GM21390 (cell line): ENCODE results near the gene SFSWAP.
A peak's percentile ranks its signal among the peaks of the same experiment; 100 is the strongest.
"Not testable (repeated sequence)": the region's sequence is repeated elsewhere in the genome, so short reads cannot be mapped to it uniquely, and the experiment has no call there.

Experiments used
- ATAC-seq: cut with Tn5 transposase; IDR thresholded peaks from one replicate; pipeline ENCODE4 v1.9.1; 2021; ENCODE audit not compliant: unreplicated experiment

The SFSWAP gene

DNA sequence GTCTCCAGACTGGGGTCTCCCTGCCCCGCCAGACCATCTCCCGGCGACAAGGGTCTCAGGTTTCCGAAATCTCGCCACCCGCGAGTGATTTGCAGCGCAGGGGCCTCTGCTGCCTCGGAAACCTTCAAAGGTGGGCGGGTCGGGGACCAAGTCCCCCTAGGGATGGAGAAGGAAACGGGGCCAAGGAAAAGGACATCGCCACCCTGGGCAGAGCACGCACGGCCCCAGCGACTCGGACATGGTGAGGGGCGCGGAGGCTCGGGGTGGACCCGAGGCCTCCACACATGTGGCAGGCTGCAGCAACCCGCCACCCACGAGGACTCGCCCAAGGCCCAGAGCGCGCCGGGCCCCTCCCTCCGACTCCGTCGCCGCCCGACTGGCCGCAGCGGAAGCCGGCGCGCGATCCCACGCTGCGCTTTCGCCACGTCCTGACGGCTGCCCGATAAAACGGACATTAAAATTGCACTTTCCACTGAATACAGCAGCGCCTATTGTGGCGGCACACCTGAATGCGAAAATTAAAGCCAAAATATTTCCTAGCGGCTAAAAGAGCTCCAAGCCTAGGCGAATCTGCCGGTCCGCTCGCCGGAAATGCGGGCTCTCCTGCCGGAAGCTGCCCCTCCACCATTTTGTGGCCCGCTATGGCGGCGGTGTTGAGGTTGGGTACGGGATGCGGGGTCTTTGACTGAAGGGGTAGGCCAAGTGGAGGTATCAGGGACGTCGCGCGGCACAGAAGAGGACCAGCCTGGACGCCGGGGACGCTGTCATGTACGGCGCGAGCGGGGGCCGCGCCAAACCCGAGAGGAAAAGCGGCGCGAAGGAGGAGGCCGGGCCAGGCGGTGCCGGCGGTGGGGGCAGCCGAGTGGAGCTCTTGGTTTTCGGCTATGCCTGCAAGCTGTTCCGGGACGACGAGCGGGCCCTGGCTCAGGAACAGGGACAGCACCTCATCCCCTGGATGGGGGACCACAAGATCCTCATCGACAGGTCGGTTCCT, at the start of gene SFSWAP:
Gene SFSWAP, plus strand, starts transcription at position 627 of the 994 bp plus-strand sequence. Its CDS starts 140 bp downstream, at position 767.
- ATAC-seq: peak; percentile 94

DNA sequence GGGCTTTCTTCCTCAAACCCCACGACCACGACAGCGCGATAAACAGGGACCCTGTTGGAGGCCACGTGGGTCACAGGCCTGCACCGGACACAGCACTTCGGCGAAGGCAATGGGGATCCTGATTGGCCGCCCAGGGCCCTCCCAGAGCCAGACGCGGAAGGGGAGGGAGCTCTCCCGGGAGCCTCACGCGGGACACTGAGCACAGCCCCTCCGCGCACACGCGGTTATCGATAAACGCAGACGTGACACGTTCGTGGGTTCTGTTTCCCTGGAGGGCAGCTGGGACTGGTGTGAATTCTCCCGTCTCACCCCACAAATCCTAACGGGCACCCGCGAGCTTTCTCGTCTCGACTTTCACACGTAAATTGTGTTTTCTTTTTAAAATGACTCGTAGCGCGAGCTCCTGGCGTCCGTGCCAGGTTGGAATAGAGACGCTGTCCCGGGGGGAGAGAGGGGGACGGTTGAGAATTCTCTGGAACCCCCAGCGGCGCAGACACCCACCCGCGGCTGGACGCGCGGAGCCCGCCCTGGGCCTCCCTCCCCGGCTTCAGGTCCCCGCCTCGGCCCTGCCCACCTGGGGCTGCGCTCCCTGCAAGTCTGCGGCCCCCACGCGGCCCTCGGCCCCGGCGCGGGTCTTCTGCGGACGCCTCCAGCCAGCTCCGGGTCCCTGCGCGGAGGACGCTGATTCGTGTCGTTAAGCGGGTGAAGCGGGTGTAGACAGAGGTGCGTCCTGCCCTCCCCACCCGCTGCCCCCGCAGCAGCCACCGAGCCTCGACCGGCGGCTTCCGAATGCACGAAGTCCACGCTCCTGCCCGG, 49.5 kb upstream of the SFSWAP start:
- not testable (repeated sequence) for ATAC-seq

DNA sequence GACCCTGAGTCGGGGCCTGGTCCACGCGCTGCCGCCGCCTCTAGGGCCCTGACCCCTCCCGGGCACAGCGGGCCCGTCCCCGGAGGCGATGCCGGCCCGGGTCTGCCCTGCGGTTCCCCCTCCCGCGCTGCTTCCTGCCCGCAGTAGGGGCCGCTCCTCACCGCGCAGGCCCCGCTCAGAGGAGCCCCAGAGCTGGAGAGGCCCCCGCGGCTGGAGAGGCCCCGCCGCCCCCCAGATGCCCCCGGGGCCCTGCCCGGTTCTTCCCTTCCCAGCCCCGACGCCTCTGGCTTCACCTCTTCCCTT, 49.0 kb upstream of the SFSWAP start:
- not testable (repeated sequence) for ATAC-seq

DNA sequence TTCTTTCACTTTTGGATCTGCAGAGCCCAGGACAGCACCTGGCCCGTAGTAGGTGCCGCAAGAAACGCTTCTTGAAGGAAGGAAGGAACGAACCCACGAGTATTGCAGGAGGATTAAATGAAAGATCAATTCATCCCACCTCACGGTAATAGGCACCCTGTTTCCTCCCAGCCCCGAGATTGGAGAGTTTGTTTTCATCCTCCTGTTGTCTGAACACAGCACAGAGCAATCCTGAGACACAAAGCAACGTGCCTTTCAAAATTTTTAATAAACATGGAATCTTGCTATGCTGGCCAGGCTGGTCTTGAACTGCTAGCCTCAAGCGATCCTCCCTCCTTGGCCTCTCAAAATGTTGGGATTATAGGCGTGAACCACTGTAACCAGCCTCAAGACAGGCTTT, 48.5 kb upstream of the SFSWAP start:
- not testable (repeated sequence) for ATAC-seq

DNA sequence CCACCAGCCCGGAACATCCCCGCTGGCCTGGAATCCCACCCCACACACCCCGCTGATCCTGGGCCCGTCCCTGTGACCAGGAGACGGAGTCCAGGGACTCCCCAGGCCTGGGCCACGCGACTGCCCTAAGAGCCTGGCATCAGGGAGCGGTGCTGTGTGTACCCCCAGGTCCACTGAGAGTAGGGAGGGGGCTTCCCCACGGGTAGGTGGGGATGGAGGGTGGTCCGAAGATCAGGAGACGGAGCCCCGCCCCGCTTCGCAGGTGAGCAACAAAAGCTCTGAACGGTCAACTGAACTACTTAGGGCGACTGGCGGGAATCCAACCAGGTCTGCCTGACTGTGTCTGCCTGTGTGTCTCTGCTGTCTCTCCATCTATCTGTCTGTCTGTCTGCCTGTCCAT, 45.2 kb upstream of the SFSWAP start:
- not testable (repeated sequence) for ATAC-seq

DNA sequence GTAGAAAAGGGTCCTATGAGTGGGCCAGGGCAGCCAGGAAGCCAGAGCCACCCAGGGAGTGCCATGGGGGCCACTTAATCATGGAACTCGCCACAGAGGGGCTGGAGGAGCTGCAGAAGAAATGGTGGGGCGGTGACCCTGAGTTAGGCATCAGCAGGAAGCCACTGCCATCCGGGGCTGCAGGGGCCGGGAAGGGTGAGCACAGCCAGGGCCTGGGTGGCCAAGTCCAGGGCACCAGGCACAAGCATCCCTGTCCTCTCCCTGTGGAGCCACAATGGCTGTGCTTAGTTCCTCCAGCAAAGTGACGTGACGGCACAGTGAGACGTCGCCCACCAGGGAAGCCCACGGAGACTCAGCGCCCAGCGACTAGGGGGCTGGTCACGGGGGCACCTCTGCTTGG, 44.4 kb upstream of the SFSWAP start:
- not testable (repeated sequence) for ATAC-seq

DNA sequence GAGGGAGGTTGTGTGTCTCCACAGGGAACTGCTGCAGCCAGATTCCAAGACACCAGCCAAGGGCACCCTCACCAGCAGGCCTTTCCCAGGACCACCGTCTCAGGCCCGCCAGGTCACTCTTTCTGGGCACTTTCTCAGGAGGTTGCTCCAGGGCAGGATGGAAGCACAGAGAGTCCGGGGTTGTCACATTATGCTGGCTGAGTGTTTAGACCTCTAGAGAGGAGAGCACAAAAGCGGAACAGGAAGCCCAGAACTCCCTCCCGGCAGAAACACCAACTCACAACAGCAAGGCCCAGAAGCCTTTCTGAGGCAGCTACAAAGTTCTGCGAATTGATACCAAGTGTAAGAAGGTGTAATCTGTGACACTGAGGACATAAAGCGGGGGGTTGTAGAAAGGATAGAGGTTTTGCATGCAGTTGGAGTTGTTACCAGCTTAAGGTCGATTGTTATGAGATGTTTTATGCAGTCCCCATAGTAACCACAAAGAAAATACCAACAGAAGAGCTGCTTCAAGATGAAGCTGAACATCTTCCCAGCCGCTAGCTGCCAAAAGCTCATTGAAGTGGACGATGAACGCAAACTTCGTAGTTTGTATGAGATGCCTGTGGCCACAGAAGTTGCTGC, 43.8 kb upstream of the SFSWAP start:
- ATAC-seq: not testable (repeated sequence)

DNA sequence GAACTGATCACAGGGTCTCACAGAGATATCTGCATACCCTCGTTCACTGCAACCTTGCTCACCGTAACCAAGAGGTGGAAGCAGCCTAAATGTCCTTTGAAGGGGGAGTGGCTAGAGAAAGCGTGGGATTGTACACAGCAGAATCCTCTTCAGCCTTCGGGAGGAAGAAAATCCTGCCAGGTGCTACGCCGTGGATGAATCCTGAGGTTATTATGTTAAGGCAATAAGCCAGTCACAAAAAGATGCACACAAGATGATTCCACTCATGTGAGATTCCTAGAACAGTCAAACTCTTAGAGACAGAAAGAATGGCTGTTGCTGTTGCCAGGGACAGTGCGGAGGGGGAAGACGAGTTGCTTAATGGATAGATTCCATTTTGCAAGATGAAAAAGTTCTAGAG, 39.6 kb upstream of the SFSWAP start:
- no peak for ATAC-seq

DNA sequence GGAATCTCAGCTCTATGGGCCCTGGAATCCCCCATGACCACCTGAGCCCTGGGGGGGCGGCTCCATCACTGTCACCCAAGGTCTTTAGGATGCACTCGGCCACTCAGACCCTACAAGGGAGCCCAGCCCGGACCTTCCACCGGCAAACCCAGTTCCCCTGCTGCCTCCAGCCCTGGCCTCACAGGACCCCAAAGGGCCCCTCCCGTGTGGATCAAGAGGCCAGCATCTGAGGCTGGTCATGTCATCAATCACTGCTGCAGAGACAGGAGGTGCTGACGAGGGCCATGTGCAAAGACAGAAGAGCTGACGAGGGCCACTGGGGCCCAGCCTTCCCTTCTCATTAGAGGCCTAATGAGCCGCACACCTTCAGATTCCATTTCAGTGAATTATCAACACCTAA, 39.0 kb upstream of the SFSWAP start:
- ATAC-seq: no peak

DNA sequence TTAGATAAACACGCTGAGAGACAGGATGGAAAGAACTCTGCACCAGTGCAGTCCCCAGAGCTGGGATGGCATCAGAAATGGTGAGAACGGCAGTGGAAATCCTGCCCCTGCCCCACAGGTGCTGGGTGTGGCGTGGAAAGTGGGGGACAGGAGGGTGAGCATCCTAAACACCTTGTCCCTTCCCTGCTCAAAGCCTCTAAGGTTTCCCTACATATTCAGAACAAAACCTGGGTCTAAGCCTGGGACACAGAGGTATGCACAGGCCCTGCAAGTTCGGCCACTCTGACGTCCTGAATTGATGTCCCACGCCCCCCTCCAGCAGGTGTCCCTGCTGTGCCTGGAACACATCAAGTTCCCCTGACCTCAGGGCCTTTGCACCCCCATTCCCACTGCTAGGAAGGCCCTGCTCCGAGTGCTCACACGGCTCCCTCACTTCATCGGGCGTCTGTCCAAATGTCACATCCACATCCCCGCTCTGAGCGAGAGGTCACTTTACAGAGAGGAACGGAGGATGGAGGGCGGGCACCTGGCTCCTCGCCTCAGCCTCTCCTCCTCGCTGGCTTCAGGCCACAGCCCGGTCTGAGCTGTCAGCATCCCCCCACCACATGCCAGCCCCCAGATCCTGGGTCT, 38.5 kb upstream of the SFSWAP start:
- ATAC-seq: no peak

DNA sequence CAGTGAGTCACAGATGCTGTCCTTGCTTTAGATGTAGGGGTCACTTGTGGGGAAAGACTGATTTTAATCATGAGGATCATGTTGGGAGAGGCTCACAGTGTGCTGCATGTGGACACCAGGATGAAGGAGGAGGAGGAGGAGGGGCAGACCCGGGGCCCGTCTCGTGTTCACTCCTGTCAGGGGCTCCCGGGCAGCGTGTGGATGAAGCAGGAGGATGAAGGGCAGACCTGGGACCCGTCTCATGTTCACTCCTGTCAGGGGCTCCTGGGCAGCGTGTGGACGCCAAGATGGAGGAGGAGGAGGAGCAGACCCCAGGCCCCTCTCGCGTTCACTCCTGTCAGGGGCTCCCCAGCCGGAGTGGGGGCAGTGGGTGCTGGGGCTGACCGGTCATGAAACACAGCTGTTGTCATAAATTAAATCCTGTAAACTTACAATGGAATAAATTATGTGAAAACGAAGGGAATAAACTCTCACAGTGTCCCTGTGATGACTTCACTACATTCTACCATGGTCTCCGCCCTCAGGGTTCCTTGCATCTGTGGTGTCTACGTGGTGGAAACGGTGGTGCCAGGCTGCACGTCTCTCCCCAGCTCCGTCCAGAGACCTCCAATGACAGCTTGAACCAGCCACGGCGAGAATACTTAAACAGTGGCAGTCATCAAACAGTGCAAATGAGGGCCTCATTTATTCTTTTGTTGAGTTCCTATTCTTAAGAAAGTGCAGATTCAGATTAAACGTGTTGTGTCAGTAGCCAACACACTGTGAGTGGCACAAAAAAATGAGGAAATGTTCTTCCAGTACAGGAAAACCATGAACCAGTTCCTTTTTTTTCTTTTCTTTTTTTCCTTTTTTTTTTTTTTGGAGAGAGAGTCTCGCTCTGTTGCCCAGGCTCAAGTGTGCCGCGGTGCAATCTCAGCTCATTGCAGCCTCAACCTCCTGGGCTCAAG, 37.7 kb upstream of the SFSWAP start:
- ATAC-seq: no peak

DNA sequence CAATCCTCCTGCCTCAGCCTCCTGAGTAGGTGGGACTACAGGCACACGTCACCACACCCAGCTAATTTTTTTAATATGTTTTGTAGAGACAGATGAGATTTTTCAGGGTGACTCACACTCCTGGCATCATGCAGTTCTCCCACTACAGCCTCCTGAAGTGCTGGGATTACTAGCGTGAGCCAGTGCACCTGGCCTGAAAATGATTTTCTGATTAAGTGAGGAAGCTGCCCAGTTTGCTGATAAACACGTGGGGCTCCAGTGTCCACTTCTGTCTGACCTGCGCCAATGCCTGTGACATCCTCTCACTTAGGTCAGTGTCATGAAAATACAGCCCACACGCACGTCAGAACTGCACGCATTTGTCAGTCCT, 37.0 kb upstream of the SFSWAP start:
- ATAC-seq: no peak

DNA sequence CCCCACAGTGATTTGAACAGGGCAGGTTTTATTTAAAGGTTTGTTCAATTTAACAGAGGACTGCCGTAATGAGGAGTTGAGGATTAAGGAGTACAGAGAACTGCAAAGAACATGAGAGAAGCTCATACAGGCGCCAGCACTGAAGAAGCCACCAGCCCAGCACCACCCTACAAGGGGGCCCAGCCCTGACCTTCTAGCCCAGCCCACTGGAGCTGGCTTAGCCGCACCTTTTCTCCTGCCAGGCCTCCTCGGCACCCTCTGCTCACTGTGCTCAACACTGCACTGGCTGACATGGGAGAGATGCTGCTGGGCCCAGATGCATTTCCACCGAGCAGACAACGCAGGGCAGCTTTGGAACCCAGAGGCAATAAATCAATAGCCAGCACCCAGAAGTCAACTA, 36.5 kb upstream of the SFSWAP start:
- ATAC-seq: no peak

DNA sequence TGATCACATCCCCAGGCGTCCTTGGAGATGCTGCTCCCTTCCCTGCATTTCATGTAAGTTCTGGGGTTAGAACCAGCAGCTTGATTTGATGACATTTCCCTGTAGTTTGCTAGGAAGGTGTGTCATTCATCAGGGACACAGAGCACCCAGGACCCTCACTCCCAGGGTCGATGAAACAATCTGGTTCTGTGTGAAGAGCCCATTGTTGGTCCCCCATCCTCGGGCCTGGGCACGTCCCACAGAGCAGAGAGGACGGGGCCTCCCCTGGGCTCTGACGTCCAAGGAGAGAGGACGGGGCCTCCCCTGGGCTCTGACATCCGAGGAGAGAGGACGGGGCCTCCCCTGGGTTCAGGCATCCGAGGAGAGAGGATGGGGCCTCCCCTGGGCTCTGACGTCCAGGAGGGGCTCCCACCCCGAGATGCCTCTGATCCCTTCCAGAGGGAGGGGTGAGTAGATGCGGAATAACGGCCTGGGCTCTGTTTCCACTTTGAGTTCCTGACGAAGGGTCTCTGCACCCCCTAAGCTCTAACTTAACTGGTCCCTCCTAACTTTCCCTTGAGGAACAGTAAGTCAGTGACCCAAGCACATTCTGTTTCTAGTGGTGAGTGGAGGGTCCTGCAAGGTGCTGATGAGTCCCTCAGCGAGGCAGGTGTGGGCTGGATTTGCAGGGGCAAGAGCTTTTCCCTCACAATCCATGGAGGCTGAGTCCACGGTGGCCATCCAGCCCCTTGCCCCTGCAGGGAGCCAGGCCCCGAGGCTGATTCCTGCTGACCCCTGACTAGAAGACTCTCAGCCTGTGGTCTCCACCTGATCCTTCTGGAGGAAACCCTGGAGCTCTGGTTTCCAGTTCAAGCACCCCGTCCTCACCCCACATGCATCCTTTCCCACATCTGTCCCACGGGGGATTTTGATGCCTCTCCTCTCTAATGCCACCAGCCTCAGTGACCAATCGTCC, 35.5 kb upstream of the SFSWAP start:
- ATAC-seq: no peak

DNA sequence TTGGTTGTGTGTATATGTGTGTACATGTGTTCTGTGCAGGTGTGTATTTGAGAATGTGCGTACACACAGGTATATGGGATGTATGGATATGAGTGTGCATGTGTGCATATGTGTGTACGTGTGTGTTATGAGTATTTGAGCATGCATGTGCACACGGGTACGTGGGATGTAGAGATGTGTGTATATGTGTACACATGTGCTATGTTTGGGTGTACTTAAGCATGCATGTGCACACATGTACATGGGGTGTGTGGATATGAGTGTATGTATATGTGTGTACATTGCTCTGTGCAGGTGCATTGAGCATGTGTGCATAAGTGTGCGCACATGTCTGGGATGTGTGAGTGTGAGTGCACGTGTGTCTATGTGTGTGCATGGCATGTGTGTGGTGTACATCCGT, 34.3 kb upstream of the SFSWAP start:
- ATAC-seq: no peak

DNA sequence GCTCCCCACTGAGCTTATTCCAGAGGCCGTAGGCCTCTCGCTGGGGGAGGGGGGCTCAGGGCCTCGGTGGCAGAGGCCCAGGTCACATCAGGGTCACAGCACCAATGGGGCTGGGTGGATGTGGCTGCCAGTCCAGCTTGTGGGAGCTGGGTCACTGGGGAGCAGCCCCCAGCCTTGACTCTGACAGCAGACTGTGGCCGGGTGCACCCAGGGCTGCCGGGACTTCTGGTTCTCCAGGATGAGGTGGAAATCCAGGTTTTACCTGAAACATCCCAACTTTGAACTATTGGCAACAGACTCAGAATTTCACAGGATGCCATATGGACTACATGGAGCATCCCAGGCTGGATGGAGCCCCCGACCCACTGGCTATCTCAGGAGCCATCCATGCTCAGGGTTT, 33.8 kb upstream of the SFSWAP start:
- ATAC-seq: not testable (repeated sequence)

DNA sequence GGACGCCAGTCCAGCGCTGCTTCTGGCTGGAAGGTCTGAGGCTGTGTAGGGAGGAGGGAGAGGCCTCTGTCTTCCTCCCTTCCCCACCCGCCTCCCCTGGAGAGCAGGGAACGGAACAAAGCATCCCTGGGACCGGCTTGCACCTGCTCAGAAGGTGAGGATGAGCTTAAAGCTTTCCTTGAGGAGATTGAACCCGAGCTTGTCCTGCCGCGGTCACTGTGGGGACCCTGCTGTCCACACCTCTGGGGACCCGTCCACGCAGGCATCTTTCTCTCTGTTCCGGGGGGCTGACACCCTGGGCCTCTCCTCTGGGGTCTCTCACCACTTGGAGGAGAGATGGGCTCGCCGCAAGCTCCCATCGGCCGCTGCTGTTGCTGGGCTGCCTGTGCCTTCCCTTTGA, 33.2 kb upstream of the SFSWAP start:
- ATAC-seq: no peak

DNA sequence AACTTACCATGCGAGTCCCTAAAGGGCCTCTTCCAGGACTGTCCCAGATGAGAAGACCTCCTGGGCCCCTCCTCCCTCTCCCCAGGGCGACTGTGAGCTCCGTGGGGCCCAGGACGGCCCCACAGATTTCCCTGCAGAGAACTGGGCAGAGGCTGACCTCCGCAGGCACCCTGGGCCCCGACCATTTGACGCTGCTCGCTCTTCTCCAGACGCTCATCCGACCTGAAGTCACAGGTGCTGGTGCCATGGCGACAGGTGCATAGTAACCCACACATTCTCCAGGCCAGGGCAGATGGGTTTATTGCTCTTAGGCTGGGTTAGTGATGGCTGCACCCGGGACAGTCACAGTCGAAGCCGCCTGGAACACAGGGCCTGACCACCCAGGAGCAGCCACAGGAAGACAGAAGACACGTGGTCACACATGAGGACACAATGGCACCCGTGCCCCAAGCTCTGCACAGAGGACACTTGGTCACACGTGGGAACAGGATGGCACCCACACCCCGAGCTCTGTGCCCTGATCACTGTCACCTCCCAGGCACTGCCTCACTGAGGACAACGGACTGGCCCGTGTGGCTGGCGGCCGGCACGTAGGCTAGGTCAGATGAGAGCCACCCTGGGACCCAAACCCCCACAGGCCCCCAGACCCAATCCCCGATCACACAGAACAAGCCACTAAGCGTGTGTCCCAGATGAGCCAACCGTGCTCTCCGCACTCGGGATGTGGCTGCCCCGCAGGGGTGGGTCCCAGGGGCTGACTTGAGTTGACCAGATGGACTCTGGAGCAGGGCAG, 32.3 kb upstream of the SFSWAP start:
- ATAC-seq: not testable (repeated sequence)
